Measurements from ENCODE around the gene PDCD1LG2. TPM values are rescaled to one million over a fixed set of nuclear protein-coding genes. Genes with fewer than 3 reads are reported as not detected.

Gene PDCD1LG2
- total RNA-seq, 2 donors from 2014 or later, result 2.2 to 2.9 TPM

DNA sequence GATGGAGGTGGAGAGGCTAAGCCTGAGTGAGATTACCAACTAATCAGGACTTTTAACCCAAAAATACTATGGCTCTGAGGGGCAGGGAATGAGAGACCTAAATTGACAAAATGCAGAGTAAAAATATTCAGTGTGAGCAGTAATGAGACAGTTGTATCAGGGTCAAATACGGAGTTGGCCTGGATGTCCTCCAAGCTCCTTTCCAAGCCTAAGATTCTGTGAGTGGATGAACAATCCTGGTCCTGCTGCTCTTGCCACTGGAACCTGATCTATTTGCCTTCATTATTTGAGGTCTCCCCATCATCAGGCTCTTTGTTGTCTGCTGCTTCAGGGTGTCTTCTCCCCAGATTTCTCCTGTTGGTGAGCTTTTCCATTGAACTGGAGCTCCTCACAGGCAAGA is 1.1 kb downstream of the PDCD1LG2 start:
- no peaks in the 10 kb centered on the region for H3K36me3 ChIP-seq
- H3K27ac ChIP-seq, result peak overlapping the region; percentile 72 to 80
- DNase-seq (ENCODE audit: low spot score), result no peak
- TF ChIP-seq, protein P1, sequence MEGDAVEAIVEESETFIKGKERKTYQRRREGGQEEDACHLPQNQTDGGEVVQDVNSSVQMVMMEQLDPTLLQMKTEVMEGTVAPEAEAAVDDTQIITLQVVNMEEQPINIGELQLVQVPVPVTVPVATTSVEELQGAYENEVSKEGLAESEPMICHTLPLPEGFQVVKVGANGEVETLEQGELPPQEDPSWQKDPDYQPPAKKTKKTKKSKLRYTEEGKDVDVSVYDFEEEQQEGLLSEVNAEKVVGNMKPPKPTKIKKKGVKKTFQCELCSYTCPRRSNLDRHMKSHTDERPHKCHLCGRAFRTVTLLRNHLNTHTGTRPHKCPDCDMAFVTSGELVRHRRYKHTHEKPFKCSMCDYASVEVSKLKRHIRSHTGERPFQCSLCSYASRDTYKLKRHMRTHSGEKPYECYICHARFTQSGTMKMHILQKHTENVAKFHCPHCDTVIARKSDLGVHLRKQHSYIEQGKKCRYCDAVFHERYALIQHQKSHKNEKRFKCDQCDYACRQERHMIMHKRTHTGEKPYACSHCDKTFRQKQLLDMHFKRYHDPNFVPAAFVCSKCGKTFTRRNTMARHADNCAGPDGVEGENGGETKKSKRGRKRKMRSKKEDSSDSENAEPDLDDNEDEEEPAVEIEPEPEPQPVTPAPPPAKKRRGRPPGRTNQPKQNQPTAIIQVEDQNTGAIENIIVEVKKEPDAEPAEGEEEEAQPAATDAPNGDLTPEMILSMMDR (IDR thresholded peaks at IDR 0.05), result no peak
- H3K4me3 ChIP-seq, result peak overlapping the region in 1 of 2 donors; percentile 38
- H3K27me3 ChIP-seq, result no peaks in the 10 kb centered on the region
- H3K9me3 ChIP-seq, result no peaks in the 10 kb centered on the region
- peaks cover 0 to 52% of the 10 kb centered on the region in 2 donors for H3K4me1 ChIP-seq

DNA sequence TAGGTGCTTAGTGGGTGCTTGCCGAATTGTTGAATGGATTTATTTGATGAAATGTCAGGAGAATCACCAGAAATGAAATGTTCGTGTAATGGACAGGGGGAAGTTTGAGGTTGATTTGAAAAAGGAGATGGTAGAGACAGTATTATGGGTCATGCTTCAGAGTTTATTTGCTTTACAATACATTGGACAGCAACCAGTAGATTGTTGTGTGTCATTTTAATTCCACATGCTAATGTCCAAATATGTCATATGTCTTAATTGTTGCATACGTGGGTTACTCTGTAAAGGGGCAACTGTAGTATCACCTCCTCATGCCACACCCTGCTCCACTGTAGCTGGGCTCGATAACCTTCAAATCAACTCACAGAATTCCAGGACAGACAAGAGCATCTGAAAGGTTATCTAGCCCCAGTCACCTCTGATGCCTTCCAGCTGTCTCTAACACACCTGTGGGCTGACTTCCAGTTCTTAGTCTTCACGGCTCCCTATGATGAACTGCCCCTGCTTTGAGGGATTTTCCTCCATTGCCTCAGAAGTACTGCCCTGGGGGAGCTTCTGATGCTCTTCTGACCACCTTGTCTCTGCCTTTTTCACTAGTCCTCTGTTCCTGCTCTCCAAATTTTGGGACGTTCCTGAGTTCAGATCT is 1.7 kb downstream of the PDCD1LG2 start:
- peaks cover 0 to 55% of the 10 kb centered on the region in 2 donors for H3K4me1 ChIP-seq
- no peaks in the 10 kb centered on the region for H3K27me3 ChIP-seq
- peak overlapping the region; percentile 44 to 72 for H3K27ac ChIP-seq
- H3K4me3 ChIP-seq, result no peak overlapping the region
- TF ChIP-seq, protein P1 (IDR thresholded peaks at IDR 0.05), result no peak
- H3K36me3 ChIP-seq, result no peaks in the 10 kb centered on the region
- H3K9me3 ChIP-seq, result no peaks in the 10 kb centered on the region
- no peak for DNase-seq (ENCODE audit: low spot score)

DNA sequence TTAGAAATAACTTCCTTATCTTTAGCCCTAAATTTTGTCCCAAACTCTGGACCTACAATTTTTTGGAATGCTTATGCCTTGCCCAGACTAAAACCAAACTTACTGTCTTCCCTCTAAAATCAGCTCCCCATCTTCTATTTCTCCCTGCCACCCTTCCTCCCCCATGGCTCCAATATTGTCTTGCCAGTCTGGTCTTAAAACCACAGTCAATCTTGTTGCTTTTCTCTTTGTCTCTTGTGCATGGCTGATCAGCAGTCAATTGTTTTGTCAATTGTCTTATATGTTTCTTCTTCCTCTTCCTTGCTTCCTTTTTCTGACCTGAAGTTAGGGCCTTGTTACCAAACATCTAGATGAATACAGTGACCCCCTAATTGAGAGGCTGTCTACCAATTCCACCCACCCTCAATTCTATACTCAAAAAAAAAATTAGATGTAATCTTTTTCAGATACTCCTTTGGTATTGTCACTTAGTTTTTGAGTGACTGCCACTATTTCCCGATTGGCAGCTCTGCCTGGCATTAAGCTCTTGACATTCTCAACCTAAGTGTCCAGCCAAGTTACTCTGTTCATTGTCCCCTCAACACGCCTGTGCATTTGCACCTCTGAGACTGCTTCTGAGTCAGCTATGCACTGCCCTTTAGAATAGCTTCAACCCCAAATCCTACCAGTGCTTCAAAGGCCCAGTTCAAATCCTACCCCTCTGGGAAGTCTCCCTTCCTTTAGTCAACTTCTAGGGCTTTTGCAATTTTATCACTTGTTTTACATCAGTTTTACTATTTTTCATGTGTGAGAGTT is 2.5 kb downstream of the PDCD1LG2 start:
- H3K27ac ChIP-seq, result peak overlapping the region in 1 of 2 donors; percentile 44

DNA sequence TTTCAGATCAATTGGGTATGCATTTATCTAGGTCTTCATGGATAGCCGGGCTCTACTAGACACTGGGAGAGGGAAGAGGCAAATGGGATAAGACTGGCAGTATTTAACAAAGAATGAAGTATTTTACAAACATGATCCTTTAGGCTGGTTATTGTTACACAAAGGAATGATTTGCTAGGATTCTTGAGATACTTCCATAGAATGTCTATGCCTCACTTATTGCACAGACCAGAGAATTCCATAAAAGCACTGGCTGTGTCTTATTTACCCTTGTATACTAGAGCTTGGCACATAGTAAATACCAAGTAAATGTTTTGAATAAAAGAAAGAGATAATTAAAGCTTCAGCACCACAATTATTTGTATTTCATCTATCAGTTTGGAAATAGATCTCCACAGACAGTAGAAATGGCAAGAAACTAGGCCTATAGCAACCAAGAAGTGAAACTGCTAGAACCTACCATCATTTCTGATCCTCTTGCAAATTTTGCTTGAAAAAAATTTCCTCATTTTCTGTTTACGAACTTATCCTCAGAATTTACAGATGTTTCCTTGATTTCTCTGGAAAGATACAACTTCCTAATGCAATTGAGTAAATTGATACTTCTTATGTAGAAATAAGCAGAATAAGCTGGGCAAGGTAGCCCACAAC is 3.8 kb downstream of the PDCD1LG2 start:
- peak overlapping the region in 1 of 2 donors; percentile 44 for H3K27ac ChIP-seq

More for the DNA sequence above, 2.5 kb downstream of the PDCD1LG2 start:
- TF ChIP-seq, protein P1 (IDR thresholded peaks at IDR 0.05), result no peak
- Histone ChIP-seq H3K27me3 (no peaks in the 10 kb centered on the region), H3K4me1 (peaks cover 0 to 63% of the 10 kb centered on the region in 2 donors), H3K9me3 (no peaks in the 10 kb centered on the region), H3K4me3 (no peak overlapping the region), H3K36me3 (no peaks in the 10 kb centered on the region)
- no peak for DNase-seq (ENCODE audit: low spot score)

DNA sequence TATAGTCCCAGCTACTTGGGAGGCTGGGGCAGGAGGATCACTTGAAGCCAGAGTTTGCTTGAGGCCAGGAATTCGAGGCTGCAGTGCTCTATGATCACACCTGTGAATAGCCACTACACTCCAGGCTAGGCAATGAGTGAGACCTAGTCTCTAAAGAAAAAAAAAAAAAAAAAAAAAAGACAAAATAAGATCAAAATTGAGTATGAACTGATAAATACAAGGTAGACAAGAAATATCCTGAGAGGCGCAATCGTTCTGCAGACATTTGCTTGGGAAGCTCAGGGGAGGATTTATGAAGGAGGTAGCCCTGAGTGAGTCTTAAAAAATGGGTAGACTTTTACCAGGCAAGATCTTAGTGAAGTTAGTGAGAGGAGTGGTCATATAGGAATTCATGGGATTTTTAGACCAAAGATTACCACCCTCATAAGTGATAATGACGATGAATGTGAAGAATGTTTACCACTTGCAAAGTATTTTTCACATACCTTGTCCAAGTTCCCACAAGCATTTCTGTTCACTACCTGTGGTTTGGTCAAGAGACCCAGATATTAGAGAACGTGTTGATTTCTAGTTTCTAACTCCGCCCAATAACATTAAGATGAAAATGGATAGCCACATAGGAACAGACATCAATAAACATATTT is 4.4 kb downstream of the PDCD1LG2 start:
- Histone ChIP-seq H3K27ac (no peak overlapping the region), H3K4me3 (no peak overlapping the region), H3K9me3 (no peaks in the 10 kb centered on the region), H3K4me1 (peaks cover 0 to 60% of the 10 kb centered on the region in 2 donors), H3K36me3 (no peaks in the 10 kb centered on the region), H3K27me3 (no peaks in the 10 kb centered on the region)
- no peak for DNase-seq (ENCODE audit: low spot score)
- TF ChIP-seq, protein P1 (IDR thresholded peaks at IDR 0.05), result no peak

More for the DNA sequence above, 3.8 kb downstream of the PDCD1LG2 start:
- no peak for DNase-seq (ENCODE audit: low spot score)
- TF ChIP-seq, protein P1 (IDR thresholded peaks at IDR 0.05), result no peak
- no peaks in the 10 kb centered on the region for H3K9me3 ChIP-seq
- no peaks in the 10 kb centered on the region for H3K27me3 ChIP-seq
- no peak overlapping the region for H3K4me3 ChIP-seq
- no peaks in the 10 kb centered on the region for H3K36me3 ChIP-seq
- H3K4me1 ChIP-seq, result peaks cover 0 to 66% of the 10 kb centered on the region in 2 donors
